D721Med (cell line): ENCODE measurements around the gene CANT1.
"Not testable (repeated sequence)": the region's sequence is repeated elsewhere in the genome, so short reads cannot be mapped to it uniquely, and the experiment has no call there.

Experiments used
- DNase-seq: peaks from one replicate; pipeline ENCODE4 v3.0.0; 2011; ENCODE audit warnings: low spot score; ENCODE audit not compliant: insufficient read length
- FAIRE-seq: peaks from 2 replicates; lab custom pipeline; 2011; peaks lifted over from hg19 to GRCh38; lab: Jason Lieb, UNC
- TF ChIP-seq, protein P1 (sequence below): IDR thresholded peaks from 2 replicates; pipeline ENCODE4 v1.5.1; 2012; ENCODE audit warnings: mild to moderate bottlenecking, control low read depth; ENCODE audit not compliant: insufficient read depth; ENCODE audit errors: missing control alignments

The CANT1 gene

DNA sequence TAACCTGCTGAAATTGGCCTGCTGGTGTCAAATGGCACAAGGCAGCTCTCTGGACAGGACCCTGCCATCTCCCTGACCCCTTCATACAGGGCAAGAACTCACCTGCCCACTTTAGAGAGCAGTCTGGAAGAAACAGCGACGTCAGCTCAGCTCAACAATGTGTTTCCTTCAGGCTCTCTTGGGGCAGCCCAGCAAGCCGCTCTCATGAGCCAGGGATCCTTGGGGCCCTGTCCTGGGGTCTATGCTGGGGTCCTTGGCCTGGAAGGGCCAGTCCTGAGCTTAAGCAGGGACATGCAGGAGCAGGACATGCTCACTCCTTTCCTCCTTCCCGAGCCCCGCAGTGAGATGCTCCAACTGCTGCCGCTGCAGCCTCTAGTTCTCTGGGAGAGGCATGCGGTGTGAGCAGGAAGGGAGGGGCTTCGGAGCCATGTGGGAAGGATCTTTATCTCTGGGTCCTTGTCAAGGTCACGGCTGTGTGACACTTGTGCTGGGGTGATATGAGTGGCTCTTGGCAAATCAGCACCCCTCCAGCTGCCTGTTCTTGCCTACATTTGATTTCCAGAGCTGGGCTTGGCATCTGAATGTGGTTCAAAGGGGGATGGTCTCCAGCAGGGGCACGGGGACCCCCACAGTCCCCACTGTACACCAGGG, 17.8 kb upstream of the CANT1 start:
- no peak for DNase-seq
- TF ChIP-seq, protein P1, sequence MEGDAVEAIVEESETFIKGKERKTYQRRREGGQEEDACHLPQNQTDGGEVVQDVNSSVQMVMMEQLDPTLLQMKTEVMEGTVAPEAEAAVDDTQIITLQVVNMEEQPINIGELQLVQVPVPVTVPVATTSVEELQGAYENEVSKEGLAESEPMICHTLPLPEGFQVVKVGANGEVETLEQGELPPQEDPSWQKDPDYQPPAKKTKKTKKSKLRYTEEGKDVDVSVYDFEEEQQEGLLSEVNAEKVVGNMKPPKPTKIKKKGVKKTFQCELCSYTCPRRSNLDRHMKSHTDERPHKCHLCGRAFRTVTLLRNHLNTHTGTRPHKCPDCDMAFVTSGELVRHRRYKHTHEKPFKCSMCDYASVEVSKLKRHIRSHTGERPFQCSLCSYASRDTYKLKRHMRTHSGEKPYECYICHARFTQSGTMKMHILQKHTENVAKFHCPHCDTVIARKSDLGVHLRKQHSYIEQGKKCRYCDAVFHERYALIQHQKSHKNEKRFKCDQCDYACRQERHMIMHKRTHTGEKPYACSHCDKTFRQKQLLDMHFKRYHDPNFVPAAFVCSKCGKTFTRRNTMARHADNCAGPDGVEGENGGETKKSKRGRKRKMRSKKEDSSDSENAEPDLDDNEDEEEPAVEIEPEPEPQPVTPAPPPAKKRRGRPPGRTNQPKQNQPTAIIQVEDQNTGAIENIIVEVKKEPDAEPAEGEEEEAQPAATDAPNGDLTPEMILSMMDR = no peak
- no peak for FAIRE-seq

DNA sequence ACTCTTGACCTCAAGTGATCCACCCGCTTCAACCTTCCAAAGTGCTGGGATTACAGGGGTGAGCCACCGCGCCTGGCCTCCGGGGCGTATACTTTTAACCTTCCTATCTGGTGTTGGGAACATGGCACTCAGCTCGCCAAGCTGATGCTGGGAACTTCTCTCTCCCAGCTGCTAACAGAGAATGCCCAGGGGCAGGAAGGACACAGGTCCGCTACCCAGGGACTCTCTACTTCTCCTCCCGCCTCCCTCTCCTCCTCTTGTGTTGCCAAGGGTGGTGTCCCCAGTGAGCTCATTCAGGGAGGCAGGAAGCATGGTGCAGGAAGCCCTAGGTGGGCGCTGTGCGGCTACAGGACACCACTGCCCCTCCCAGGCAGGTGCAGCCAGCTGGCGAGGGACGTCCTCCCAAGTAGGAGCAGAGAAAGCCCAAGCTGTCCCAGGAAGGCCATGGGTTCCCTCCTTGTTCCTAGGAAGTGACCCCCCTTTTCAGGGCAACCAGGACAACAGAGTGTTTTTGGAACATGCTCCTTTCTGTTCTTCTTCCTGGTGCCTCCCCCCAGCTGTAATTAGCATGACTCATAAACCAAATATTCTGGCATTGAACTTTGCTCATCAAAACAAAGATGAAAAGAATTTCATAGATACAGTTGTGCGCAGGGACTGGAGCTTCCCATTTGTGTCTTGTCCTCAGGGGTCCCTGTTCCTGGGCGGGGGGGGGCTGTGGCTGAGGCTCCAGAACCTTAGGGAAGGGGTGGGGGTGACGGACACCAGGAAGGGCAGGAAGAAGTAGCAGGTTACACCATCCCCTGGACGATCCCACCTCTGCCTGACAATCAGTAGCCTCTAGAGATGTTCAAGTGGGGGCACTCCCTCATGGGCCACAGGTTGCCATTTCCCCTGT, 17.1 kb upstream of the CANT1 start:
- FAIRE-seq (no peak), DNase-seq (no peak)
- TF ChIP-seq, protein P1 = no peak

DNA sequence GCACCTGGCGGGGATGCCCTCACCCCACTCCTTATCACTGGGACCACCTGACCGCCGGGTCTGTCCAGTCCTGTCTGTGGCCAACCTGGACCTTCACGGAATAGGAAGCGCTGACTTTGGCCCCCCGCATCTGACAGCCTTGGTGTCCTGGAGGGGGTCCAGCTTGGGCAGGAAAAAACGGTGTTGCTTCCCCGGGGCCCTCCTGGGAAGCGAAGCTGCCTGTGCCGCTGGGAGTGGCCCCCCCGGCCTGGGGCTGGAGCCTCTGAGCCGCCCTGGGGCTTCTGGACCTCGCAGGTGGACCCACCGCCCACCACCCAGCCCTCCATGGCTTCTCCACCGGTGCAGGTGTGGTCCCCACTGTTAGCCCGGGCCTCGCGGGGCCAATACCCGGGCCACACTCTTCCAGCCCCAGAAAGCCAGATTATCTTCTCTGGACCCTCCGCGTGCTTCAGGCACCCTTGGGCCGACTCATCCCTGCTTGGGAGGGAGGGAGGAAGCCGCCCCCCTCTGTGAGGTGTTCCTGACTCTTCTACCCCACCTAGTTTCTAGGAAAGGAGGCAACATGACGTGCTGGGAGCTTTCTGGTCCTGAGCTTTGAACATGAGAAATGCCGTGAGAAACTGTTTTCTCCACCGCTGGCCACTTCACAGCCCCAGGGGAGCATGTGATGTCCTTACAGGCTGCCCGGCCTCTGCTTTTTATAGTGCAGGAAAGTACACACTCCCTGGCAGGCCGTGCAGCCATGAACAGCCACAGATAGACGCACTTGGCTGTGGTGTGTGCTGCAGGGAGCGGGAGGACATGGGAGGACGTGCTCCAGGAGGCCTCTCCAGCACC, 15.6 kb upstream of the CANT1 start:
- TF ChIP-seq, protein P1 = no peak
- FAIRE-seq (no peak), DNase-seq (no peak)

DNA sequence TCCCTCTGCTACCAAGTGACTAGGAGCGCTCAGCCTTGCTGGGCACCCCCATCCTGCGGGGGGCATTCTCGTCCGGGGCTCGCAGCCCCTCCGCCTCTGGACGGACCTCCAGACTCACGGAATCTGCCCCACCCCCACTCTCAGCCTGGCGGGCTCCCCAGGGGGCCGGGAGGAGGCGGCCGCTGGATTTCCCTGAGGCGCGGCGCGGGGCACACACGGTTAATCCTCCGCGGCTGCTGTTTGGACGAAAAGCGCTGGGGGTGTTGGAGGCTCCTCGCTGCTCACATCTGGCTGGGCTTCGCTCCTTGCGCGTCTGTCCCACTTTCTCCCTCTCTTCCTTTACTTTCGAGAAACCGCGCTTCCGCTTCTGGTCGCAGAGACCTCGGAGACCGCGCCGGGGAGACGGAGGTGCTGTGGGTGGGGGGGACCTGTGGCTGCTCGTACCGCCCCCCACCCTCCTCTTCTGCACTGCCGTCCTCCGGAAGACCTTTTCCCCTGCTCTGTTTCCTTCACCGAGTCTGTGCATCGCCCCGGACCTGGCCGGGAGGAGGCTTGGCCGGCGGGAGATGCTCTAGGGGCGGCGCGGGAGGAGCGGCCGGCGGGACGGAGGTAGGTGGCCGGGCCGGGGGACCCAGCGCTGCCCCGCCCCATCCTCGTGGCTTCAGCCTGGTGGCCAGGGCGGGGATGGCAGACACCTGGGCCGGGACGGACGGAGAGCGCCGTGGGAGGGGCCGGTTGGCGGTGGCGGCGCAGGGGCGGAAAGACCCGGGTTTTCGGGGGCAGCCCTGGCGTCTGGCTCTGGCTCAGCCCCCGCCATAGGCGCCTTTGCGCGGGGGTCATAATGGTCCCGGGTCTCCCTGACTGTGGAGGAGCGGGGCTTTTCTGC, 14.6 kb upstream of the CANT1 start, which contains the start of gene C1QTNF1:
Gene C1QTNF1, plus strand, starts transcription at position 284 of the 886 bp plus-strand sequence. CDS start 19,800 bp downstream, outside the sequence.
- DNase-seq (no peak), FAIRE-seq (no peak)

DNA sequence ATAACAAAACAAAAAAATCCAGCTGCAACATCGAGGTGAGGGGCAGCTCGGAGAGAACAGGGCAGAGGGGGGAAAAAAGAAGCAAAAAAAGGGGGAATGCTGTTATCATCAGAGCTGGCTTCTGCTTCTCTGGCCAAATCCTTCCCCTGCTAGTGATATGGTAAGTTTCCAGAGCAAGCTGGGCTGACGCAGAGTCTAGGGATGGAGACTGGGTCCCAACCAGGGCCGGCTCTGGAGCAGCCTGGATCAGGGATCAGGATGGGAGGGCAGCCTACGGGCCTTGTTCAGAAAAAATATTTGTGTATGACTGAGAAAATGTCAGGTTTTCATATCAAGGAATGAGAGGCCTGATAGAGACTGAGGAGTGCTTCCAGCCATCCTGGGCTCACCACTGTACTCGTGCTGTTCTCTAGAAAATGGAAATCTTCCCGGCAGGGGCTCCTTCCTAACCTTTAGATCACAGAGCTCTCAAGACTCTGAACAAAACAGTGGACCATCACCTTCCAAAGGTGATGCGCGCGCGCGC, 13.7 kb upstream of the CANT1 start:
- no peak for FAIRE-seq
- TF ChIP-seq, protein P1 = no peak
- no peak for DNase-seq

More for the DNA sequence above, 14.6 kb upstream of the CANT1 start, which contains the start of gene C1QTNF1:
- TF ChIP-seq, protein P1 = no peak

DNA sequence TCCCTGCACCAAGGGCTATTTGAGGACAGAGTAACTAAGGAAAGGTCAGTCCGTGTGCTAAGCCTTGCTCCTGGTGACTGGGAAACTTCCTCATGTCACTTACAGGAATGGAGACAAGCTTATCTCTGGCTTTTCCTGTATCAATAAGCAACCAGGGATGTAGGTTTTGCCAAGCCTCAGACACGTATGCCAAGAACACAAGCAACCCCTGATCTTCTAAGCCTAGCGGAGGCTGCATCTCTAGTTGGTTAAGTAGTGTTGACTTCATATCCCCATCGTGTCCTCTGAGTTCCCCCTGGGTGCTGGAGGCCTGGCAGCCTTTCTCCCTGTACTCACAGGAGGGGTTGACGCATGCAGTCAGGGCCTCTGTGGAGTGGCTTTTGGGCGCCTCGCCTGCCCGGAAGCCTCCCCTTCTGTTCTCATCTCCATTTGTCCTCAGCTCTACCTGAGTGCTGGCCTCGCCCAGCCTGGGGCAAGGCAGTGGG, 13.0 kb upstream of the CANT1 start:
- FAIRE-seq (no peak), DNase-seq (no peak)
- TF ChIP-seq, protein P1 = no peak

DNA sequence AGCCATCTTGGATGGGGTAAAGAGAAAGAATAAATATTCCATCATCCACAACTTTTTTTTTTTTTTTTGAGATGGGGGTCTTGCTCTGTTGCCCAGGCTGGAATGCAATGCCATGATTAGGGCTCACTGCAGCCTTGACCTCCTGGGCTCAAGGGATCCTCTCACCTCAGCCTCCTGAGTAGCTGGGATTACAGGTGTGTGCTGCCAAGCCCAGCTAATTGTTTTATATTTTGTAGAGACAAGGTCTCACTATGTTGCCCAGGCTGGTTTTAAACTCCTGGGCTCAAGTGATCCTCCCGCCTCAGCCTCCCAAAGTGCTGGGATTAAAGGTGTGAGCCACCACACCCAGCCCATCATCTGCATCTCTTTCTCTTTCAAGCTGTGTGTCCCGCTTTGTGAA, 12.4 kb upstream of the CANT1 start:
- not testable (repeated sequence) for DNase-seq, FAIRE-seq
